Measurements from ENCODE around the gene STN1.

- no peak for TF ChIP-seq CTCF (IDR thresholded peaks at IDR 0.05)
- no peak for TF ChIP-seq POLR2A (IDR thresholded peaks at IDR 0.05)
Observed at GRCh38 chr10:103921248-103921647, 3.3 kb upstream of the STN1 start.
